Activated T-cell treated with anti-CD3 and anti-CD28 coated beads, Interleukin-2, amount 50 U/mL, for 4 hours (primary cell): Measurements from ENCODE around the gene MAD1L1. TPM values are rescaled to one million over a fixed set of nuclear protein-coding genes. Genes with fewer than 3 reads are reported as not detected.

Source experiments
- ATAC-seq, 2 donors: fragments of 200-7000 bp; cut with Tn5 transposase; one replicate each; pipeline ENCODE4 v1.10.0; 2021
- DNase-seq: peaks from one replicate; pipeline ENCODE4 v3.0.0-alpha.2; 2020
- H3K27me3 Mint-ChIP-seq: one replicate; pipeline ENCODE4 v1.8.0; 2021; ENCODE audit warnings: low read depth, mixed read lengths
- H3K36me3 Mint-ChIP-seq: one replicate; pipeline ENCODE4 v1.8.0; 2022; ENCODE audit warnings: mixed read lengths; ENCODE audit not compliant: insufficient read depth
- H3K4me1 Mint-ChIP-seq: one replicate; pipeline ENCODE4 v1.8.0; 2021; ENCODE audit warnings: low read depth, mixed read lengths
- H3K4me3 Mint-ChIP-seq: one replicate; pipeline ENCODE4 v1.8.0; 2021; ENCODE audit warnings: mild to moderate bottlenecking, moderate library complexity, mixed read lengths
- H3K9me3 Mint-ChIP-seq: one replicate; pipeline ENCODE4 v1.8.0; 2021; ENCODE audit warnings: mixed read lengths
- total RNA-seq, 3 donors: library from RNA; stranded (reverse); gene quantifications; one replicate each; pipeline ENCODE4 v1.2.1, GENCODE V29; 2021

The MAD1L1 gene
- total RNA-seq, 3 donors from 2014 or later, result 55.8 to 59.4 (median 57.9) TPM

DNA sequence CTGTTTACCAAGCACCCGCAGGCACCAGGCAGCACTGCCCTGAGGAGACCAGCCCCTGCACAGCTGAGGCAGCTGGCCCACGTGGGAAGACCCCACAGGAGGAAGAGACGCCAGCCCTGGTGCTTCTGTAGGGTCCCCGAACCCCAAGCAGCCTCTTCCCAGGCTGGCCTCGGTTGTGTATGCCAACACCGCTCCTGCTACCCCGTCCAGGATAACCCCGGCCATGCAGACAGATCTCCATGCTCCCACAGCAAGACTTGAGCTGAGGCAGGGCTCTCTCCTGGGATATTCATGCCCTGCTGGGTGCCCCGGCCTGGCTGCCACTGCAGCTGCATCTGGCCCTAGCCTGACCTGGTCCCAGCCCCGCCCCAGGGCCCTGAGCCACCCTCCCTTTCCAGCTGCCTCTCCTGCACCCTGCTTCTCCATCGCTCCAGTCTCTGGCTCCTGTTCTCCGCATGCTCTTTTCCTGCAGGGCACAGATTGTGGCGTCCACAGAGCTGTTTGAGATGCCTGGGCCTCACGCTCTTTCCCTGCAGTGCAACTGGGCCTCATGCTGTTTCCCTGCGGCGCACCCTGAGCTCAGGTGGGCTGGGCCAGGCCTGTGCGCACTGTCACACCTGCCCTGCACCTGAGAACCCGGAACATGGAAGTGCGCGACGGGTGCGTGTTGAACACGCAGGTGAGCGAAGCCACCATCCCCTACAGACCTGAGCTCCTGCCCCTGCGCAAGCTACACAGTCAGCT is 326.5 kb downstream of the MAD1L1 start:
- ATAC-seq, result no peak
- no peak for DNase-seq
- no peaks in the 10 kb centered on the region for H3K27me3 Mint-ChIP-seq
- H3K36me3 Mint-ChIP-seq, result no peaks in the 10 kb centered on the region
- no peaks in the 10 kb centered on the region for H3K4me1 Mint-ChIP-seq
- no peak overlapping the region for H3K4me3 Mint-ChIP-seq
- H3K9me3 Mint-ChIP-seq, result no peaks in the 10 kb centered on the region

DNA sequence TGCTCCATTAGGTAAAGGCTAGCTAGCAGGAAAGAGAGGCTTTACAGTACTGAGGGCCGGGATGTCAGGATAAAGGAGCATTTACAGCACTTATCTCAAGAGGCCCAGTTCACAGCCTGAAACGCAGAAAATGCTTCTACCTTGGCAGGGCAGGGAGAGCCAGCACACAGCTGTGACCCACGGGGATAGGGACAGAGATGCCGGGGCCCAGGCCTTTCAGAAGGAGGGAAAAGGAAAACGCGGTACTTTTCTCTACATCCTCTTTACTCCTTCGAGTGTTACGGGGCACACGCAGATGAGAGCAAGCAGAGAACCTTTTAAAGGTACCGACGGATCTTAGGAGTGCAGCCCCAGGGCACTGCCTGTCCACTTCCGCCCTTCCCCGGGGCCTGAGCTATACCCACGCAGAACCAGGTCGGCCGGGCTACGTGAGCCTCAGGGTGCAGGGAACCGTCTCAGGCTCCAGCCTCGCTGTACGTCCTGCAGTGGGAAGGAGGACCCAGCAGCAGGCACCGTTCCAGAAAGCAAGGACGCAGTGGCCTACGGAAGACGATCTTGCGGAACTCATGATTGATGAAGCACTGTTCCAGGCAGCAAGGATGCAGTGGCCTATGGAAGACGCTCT is 330.4 kb downstream of the MAD1L1 start:
- DNase-seq (no peak), ATAC-seq (no peak)
- Mint-ChIP-seq H3K36me3 (no peaks in the 10 kb centered on the region), H3K27me3 (no peaks in the 10 kb centered on the region), H3K9me3 (no peaks in the 10 kb centered on the region), H3K4me1 (no peaks in the 10 kb centered on the region), H3K4me3 (no peak overlapping the region)

DNA sequence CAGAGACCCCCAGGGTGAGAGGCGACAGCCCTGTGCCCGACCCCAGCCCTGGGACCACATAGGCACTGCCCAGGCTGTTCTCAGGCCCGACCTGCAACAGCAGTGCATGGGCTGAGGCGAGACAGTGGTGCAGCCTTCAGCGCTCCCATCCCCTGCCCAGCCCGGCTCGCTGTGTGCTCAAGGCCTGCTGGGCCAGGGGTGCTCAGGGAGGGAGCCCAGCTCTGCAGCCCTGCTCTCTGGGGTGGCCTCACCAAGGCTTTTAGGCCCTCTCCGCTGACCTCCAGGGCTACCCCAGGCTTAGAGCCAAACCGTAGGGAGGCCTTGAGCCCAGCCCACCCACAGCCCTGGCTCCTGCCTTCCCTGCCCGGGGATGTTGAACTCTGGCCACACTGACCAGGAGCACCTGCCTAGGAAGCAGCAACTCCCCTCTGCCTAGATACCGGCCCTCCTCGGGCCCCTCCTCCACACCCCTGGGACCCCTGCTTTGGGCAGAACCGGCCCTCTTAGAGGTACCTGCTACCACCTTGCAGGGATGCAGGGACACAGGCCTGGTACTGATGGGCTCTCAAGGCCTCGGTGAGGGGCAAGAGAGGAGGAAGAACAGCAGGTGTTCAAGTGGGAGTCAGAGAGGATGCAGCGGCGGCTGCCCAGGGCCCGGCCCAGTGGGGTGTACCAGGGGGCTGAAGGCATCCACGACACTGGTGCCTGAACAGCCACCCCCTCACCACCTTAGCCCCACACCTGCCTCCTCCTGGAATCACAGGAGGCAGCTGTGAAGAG is 331.1 kb downstream of the MAD1L1 start:
- DNase-seq, result no peak

DNA sequence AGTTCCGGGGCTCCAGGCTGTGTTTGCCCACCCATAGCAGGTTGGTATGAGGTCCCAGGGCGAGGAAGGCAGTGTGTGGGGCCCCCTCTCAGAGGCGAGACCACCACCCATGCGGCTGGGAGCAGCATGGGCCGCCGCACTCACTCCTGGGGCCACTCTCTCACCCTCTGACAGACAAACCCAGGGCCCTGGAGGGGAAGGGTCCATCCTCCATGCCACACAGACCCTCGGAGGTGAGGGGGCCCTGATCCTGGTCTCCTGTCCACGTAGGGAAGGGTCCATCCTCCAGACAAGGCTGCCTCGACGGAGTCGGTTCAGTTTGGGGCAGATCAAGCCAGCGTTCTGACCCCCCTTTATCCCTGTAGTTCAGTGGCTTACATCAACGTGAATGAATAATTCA is 331.9 kb downstream of the MAD1L1 start:
- Mint-ChIP-seq H3K4me1 (no peaks in the 10 kb centered on the region), H3K4me3 (no peak overlapping the region), H3K27me3 (no peaks in the 10 kb centered on the region), H3K9me3 (no peaks in the 10 kb centered on the region), H3K36me3 (peaks cover 2% of the 10 kb centered on the region)
- ATAC-seq (no peak), DNase-seq (no peak)

More for the DNA sequence above, 331.1 kb downstream of the MAD1L1 start:
- Mint-ChIP-seq H3K36me3 (peaks cover 2% of the 10 kb centered on the region), H3K27me3 (no peaks in the 10 kb centered on the region), H3K4me1 (no peaks in the 10 kb centered on the region), H3K9me3 (no peaks in the 10 kb centered on the region), H3K4me3 (no peak overlapping the region)
- ATAC-seq, result no peak

DNA sequence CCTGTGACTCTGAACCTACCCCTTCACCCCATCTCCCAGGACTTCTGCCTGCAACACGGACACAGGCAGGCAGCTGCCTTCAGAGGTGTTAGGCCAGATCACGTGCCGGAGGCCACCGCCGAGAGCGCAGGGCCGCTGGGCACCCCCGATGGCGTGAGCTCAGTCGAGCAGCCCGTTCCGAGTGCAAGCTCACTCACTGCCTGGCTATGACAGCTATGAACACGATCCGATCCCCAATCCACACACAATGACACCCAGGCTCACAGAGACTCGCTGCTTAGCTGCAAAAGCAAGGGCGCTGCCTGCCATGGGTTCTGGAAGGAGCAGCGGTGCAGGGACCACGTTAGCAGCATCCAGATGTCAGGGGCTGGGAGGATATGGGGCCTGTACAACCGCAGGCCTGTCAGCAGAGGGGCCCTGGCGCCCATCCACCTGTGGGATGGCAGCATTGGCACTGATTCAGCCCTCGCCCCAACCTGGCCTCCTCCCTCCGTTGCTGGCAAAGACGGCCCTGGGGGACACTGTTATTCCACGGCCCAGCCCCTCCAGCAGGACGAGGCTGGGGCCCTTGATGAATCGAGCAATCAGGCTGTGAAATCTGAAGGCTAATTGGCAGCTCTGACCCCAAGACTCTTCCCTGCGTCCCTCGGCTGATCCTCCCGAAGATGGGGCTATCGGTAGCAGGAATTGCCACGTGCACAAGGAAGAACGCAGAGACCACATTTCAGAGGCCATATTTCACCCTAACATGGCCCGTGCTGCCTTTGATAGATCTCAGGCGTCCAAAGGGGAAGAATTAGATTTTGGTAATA is 332.6 kb downstream of the MAD1L1 start:
- no peaks in the 10 kb centered on the region for H3K9me3 Mint-ChIP-seq
- ATAC-seq (no peak), DNase-seq (no peak)
- no peaks in the 10 kb centered on the region for H3K27me3 Mint-ChIP-seq
- peaks cover 2% of the 10 kb centered on the region for H3K36me3 Mint-ChIP-seq
- H3K4me1 Mint-ChIP-seq, result no peaks in the 10 kb centered on the region
- H3K4me3 Mint-ChIP-seq, result no peak overlapping the region

DNA sequence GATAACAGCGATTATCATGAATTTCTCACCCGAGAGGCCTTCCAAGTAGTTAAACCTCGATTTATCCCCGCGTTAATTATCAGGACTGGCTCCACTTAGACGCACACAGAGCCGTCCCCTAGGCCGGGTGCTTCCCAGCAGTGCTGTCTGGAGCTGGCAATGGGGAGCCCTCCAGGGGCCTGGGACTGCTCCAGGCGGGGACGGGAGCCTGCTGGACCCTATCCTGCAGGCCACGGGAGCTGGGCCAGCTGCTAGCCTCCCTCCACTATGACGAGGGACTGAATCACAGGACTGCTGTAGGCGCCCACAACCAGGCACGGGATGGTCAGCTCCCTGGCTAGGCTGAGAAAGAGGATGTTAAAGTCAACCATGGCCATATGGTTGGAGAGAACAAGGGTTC is 333.5 kb downstream of the MAD1L1 start:
- H3K9me3 Mint-ChIP-seq, result no peaks in the 10 kb centered on the region
- H3K4me3 Mint-ChIP-seq, result no peak overlapping the region
- no peaks in the 10 kb centered on the region for H3K4me1 Mint-ChIP-seq
- no peaks in the 10 kb centered on the region for H3K27me3 Mint-ChIP-seq
- H3K36me3 Mint-ChIP-seq, result peaks cover 2% of the 10 kb centered on the region
- no peak for ATAC-seq
- DNase-seq, result no peak

DNA sequence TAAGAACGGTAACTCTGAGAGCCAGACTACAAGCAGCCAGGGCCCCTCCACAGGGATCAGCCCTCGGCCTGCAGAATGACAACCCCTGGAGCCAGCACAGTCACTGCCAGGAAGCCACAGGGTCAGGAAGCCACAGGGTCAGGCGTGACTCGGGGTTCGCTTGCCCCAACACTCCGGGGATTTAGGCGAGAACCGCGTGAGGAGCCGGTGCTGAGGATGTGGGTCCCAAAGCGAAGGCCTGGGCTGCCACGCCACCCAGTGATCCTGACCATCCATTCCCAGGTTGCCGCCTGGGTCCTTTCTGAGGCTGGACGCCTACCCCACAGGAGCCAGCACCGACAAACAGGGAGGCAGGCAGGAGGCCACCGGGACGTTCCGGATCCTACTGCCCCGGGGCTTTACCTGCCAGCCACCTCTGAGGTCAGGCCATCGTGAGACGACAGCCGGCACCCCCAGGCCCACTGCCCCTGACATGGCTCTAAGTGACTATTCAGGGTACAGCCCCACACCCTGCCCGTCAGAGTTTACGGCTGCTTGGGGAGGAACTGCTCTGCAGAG is 334.0 kb downstream of the MAD1L1 start:
- no peaks in the 10 kb centered on the region for H3K9me3 Mint-ChIP-seq
- peaks cover 2% of the 10 kb centered on the region for H3K4me1 Mint-ChIP-seq
- H3K36me3 Mint-ChIP-seq, result peaks cover 2% of the 10 kb centered on the region

DNA sequence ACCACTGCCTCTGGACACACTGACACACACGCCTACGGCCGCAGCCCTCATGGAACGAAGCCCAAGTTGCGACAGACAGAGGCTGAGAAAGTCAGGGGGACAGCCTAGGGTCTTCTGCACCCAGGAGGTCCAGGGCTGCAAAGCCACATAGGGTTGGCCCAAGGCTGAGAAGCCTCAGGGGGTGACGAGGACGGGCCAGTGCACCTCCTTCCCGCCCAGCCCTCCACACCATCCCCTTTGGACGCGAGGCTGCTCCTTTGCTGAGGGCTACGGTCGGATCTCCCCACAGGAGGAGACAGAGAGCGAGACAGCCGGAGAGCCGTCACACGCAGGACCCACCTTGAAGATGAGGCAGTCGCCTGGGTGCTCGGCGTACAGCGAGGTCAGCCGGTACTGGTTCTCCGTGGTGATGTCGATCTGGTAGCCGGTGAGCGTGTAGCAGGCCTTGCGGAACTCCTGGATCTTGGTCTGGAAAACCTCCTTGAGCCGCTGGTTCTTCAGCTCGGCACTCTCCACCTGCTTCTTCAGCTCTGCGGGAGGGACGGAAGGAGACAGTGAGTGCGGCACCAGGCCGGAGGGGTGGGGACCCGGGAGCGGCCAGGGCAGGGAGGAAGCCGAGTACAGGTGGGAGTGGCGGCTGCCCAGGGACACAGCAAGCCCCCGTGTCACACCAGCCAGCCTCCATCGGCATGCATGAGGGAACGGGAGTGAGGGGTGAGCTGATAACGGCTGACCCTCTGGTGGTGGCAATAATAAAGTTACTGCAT is 334.7 kb downstream of the MAD1L1 start:
- no peak overlapping the region for H3K4me3 Mint-ChIP-seq
- no peaks in the 10 kb centered on the region for H3K9me3 Mint-ChIP-seq
- peaks cover 2% of the 10 kb centered on the region for H3K36me3 Mint-ChIP-seq
- no peaks in the 10 kb centered on the region for H3K27me3 Mint-ChIP-seq
- ATAC-seq (no peak), DNase-seq (no peak)
- peaks cover 2% of the 10 kb centered on the region for H3K4me1 Mint-ChIP-seq

More for the DNA sequence above, 334.0 kb downstream of the MAD1L1 start:
- Mint-ChIP-seq H3K27me3 (no peaks in the 10 kb centered on the region), H3K4me3 (no peak overlapping the region)
- DNase-seq (no peak), ATAC-seq (no peak)

DNA sequence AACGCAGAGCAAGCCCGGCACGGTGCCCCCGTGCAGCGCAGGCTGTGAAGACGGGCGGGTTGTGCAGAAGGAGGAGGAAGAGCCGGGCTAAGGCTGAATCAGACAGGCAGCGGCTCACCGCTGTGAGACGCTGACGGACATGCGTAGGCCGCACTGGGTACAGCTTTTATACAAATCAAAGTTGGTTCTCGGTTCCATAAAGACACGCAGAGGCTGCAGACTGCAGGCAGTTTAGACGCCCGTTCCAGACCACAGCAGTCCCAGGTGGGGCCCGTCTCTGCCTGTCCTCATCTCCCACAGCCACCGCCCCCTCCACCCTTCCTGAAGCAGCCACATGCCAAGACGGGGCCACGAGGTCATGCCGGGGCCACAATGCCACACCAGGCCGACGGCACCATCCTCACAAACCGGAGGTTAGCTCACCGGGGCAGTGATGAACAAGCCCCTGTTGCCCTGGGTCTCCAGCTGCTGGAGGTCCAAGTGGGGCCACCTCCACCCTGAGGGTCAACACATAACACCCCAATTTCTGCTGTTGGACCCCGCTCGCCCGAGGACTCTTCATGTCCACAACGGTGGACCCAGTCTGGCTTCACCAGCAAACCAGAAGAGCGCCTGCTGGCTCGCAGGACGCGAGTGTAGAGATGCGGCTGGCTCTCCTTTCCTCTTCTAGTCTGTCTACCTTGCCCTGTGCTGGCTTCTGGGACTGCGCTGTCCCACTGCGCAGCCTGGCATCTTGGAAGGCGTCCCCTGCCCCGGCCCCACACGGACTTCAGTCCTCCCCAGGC is 335.5 kb downstream of the MAD1L1 start:
- Mint-ChIP-seq H3K4me3 (no peak overlapping the region), H3K27me3 (no peaks in the 10 kb centered on the region), H3K9me3 (no peaks in the 10 kb centered on the region), H3K36me3 (peaks cover 2% of the 10 kb centered on the region), H3K4me1 (peaks cover 2% of the 10 kb centered on the region)
- ATAC-seq, result no peak
- no peak for DNase-seq

DNA sequence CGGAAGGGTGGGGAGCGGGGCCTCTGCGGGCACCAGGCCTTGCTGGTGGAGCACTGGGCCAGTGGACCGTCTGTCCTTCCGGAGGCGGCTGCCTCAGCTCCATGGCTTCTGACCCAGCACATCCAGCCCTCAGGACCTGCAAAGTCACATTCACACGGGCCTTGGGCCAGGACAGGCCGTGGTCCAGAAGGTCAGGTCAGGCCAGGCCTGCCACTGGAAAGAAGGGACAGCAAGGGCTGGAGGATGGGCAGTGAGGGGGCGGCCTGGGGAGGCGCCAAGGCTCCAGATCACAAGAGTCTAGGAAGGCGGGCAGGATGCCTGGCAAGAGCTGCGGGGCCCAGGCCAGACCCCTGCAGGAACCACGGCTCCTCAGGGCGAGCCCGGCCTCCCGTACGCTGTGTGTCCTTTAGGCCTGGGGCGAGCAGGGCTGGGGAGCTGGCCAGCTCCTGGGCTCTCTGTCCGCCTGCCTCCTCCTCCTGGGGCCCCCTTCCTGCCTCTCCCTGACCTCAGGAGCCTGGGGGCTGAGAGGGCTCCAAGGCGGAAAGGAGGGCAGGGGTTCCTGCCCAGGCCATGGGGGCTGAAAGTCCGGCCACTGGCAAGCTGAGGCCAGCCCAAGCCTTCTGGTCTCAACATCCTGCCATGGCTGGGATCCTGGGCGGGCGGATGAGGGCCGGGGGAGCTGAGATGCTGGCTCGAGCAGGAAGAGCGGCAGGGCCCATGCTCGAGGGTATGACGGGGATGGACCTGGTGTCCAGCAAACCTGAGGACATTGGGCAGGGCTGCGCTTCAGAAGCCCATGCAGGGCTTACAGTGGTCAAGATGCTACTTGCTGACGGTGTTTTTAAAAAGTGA is 336.9 kb downstream of the MAD1L1 start:
- H3K4me1 Mint-ChIP-seq, result peaks cover 6% of the 10 kb centered on the region
- H3K9me3 Mint-ChIP-seq, result no peaks in the 10 kb centered on the region
- DNase-seq (no peak), ATAC-seq (no peak)
- no peaks in the 10 kb centered on the region for H3K27me3 Mint-ChIP-seq
- peaks cover 6% of the 10 kb centered on the region for H3K36me3 Mint-ChIP-seq
- H3K4me3 Mint-ChIP-seq, result no peak overlapping the region

DNA sequence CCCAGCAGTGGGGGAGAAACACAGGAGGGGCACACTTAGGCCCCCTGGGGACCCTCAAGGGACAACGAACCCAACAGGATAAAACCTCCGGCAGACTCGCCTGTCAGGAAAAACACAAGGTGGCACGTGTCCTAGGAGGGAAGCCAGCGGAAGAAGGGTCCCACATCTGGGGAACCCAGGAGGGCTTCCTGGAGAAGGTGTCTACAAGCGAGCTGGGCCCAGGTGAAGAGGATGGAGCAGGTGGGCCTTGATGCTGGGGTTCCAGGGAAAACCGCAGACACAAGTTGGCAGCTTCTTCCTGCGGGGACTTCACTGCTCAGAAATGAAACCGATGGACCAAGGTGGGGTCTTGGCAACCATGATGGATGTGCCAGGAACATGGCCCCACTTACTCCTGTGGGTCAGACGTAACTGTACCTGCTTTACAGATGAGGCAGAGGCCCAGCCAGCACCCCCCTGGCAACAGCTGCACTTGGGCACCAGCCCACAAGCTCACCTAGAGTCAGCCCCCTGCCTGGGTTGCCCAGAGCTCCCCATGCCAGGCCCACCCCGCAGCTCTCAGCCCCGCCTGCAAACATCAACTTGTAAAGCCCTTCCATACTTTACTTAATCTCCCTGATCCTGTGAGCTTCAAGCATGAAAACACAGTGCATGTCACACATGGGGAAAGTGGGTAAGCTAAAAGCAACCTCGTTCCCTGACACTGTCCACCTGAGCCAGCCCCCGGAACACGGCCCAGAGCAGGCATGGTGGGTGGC is 337.7 kb downstream of the MAD1L1 start:
- DNase-seq, result no peak
- H3K27me3 Mint-ChIP-seq, result no peaks in the 10 kb centered on the region
- no peaks in the 10 kb centered on the region for H3K9me3 Mint-ChIP-seq
- peaks cover 8% of the 10 kb centered on the region for H3K36me3 Mint-ChIP-seq
- H3K4me3 Mint-ChIP-seq, result no peak overlapping the region
- H3K4me1 Mint-ChIP-seq, result peaks cover 8% of the 10 kb centered on the region
- ATAC-seq, result no peak
